Mononuclear cell (primary cell): ENCODE results near the gene TMEM141. TPM values are rescaled to one million over a fixed set of nuclear protein-coding genes. Genes with fewer than 3 reads are reported as not detected.

Source experiments
- H3K27me3 ChIP-seq: 2 replicates; pipeline ENCODE4 v1.6.0; 2011; ENCODE audit warnings: low read length, control low read depth; ENCODE audit not compliant: insufficient read depth
- H3K4me1 ChIP-seq: 2 replicates; pipeline ENCODE4 v1.5.1; 2011; ENCODE audit warnings: mild to moderate bottlenecking, low read length, control low read depth; ENCODE audit not compliant: insufficient read depth
- H3K4me3 ChIP-seq: 2 replicates; pipeline ENCODE4 v1.5.1; 2011; ENCODE audit warnings: mild to moderate bottlenecking, low read length, moderate library complexity
- H3K9me3 ChIP-seq: 2 replicates; pipeline ENCODE4 v1.5.1; 2011; ENCODE audit warnings: low read depth, mild to moderate bottlenecking, control low read depth, low read length
- total RNA-seq: library from RNA; depleted of rRNA; stranded (reverse); fragments of >200 nt; gene quantifications from one replicate; pipeline ENCODE4 v1.2.3, GENCODE V29; 2012

Gene TMEM141
- 16.1 TPM for total RNA-seq

DNA sequence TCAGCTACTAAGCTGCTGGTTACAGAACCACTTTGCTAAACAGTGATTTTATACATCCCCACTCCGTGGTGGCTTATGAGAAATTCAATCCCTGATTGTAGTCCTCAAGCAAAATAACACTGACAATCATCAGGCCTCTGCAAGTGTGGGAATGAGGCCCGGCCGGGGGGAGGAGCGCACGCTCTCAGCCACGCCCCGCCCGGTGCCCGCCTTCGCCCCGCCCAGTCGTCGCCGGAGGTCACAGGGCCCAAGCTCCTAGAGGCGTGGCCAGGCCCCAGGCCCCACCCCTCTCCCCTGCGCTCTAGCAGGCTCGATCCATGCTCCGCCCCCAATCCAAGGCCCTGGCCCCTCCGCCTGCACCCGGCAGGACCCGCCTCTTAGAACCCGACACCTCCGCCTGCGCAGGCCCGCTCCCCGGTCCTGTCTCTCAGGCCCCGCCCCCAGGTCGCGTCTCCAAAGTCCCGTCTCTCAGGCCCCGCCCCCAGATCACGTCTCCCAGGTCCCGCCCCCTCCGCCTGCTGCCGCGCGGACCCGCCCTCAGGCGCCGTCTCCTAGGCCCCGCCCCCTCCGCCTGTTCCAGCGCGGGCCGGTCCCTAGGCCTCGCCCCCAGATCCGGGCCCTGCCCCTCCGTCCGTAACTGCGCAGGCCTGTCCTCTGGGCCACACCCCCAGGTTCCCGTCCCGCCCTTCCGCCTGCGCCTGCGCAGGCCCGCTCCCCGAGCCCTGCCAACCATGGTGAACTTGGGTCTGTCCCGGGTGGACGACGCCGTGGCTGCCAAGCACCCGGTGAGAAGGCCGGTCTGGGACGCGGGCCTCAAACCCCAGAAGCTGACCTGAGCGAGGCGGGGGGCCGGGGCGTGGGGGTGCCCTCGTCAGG is at the start of gene TMEM141:
Gene TMEM141 (plus strand): TSS at position 705 of the 876 bp plus-strand sequence. CDS start 27 bp downstream, at position 732.
- Histone ChIP-seq H3K27me3 (no peaks in the 10 kb centered on the region), H3K4me1 (peaks cover 35% of the 10 kb centered on the region), H3K9me3 (no peaks in the 10 kb centered on the region), H3K4me3 (peak within 1 kb of the TSS; percentile 55)

DNA sequence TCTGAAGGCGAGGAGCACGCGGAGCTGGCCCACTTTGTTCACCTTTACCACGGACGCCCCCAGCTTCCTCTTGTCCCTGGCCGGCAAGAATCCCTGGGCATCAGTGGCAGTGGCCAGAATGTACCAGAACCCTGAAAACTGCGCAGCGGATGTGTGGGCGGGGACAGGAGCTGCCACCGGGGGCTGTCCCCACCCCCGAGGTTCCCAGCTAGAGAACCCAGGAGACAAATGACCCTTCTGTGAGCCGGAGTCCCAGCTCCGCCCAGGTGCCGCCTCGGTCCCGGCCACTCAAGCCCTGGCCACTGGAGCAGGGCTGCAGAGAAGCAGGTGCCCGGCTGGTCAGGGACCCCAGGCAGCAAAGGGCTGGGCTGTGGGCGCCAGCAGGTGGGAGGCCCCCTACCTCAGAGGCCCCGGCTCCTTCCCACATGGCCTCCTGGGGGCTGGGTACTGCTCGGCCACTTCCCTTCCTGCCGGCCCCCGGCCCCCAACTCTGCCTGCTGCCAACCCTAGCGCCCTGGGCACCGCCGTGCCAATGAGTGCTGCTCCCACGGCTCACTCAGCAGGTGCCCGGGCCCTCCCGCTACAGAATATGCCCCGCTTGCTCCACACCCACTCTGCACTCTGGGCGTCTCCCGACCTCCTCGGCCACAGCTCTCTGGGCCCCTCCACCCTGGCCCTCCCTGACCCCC is 49.1 kb upstream of the TMEM141 start:
- H3K4me1 ChIP-seq: no peaks in the 10 kb centered on the region
- no peaks in the 10 kb centered on the region for H3K27me3 ChIP-seq
- peak overlapping the region; percentile 30 for H3K4me3 ChIP-seq
- no peaks in the 10 kb centered on the region for H3K9me3 ChIP-seq

DNA sequence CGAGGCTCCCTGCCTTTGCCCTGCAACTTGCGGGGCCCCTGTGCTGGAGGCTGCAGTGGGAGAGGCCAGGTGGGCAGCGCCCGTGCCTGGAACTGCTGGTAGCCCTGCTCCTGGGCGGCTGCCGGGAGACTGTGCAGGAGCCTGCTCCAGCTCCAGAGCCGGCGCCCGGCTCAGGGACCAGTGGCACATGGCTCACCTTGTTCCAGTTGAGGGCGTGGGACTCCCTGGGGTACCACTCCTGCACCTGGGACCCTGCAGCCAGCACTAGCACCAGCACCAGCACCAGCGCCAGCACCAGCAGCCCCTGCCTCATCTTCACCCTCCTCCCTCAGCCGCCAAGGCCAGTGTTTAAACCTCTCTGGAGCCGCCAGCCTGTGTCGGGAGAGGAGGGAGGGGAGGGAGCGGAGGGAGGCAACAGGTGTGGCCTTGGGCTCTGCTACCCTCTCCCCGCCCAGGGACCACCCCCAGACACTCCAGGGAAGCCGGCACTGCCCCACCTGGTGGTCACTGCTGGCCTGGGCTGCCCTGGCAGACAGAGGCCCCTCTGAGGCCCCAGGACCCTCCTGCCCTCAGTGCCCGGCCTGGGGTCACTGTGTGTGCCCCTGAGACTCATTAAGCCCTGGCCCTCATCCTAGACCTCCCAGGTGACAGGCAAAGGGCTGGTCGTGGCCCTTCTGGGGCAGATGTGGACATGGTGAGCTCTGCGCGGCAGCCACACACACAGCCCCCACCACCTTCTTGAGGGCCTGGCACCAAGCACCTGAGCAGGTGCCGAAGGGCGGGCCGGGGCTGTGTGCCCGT is 48.4 kb upstream of the TMEM141 start, which contains the start of gene LCN10:
Gene LCN10 (minus strand): TSS at position 350 of the 801 bp plus-strand sequence. CDS start 37 bp downstream, at position 313.
- no peaks in the 10 kb centered on the region for H3K4me1 ChIP-seq
- no peaks in the 10 kb centered on the region for H3K9me3 ChIP-seq
- no peaks in the 10 kb centered on the region for H3K27me3 ChIP-seq
- peak within 1 kb of the TSS; percentile 30 for H3K4me3 ChIP-seq

DNA sequence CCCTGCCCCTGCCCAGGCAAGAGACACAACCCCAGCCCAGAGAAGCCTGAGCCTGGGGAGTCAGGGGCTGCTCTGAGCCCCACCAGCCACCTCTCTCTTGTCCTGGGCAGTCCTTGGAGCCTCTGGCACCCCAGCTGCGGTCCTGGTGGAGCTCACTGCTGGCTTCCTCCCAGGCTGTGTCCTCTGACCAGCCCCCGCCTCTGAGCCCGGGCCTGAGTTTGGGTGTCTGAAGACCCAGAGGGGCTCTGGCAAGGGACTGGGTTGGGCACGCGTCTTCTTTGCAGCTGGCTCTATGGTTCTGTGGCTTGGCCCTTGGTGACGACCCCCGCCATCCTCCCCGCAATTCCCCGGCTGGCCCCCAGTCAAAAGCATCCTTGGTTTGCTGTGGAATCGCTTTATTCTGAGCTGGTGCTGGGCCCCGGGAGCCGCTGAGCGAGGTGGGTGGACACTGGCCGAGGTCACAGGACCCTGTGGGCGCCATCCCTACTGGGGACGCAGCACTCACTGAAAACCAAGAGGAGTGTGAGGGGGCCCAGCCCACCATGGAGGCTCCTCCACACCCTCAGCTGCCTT is 47.4 kb upstream of the TMEM141 start:
- Histone ChIP-seq H3K4me1 (no peaks in the 10 kb centered on the region), H3K27me3 (no peaks in the 10 kb centered on the region), H3K9me3 (no peaks in the 10 kb centered on the region), H3K4me3 (no peak overlapping the region)

DNA sequence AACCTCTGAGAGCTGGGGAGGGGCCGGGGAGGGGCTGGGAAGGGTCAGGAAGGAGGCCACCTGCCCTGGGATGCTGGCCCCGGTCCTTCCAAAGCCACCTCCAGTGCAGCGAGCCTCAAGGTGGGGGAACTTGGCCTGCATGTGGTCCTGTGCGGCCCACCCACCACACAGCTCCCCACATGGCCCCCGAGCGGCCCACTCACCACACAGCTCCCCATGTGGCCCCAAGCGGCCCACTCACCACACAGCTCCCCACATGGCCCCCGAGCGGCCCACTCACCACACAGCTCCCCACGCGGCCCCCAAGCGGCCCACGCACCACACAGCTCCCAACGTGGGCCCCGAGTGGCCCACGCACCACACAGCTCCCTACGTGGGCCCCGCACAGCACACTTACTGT is 46.4 kb upstream of the TMEM141 start:
- H3K27me3 ChIP-seq: no peaks in the 10 kb centered on the region
- H3K4me1 ChIP-seq: peaks cover 5% of the 10 kb centered on the region
- no peaks in the 10 kb centered on the region for H3K9me3 ChIP-seq
- H3K4me3 ChIP-seq: no peak overlapping the region

DNA sequence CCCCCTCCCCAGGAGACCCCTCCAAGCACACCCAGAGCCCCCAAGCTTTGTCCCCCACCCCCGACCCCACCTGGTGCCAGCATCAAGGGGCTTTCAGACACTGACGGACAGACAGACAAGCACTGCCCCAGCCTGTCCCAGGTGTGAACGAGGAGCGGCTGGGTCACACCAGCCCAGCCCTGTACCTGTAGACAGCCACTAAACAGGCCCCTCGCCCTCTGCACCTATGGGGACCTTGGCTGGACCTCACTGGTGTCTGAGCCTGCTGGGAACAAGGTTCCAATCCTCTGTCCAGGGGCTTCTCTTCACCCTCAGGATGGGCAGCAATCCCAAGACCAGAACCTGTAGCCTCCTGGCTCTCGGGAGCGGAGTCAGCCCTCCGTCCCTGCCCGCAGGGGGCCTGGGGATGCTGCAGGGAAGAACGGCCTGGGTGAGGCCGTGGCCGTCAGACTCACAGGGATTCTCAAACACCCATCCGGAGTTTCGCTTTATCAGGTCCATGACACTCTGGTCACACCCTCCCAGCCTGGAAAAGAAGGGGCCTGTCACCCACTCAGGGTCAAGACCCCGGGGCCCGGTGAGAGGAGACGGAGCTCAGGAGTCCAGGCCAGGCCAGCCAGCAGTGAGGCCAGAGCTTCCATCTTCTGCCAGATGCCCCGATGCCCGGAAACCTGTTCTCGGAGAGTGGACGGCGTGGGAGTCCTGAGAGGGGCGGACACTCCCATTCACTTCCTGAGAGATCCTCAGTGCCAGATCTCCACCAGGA is 45.6 kb upstream of the TMEM141 start:
- Histone ChIP-seq H3K4me1 (peaks cover 5% of the 10 kb centered on the region), H3K27me3 (no peaks in the 10 kb centered on the region), H3K9me3 (no peaks in the 10 kb centered on the region)

DNA sequence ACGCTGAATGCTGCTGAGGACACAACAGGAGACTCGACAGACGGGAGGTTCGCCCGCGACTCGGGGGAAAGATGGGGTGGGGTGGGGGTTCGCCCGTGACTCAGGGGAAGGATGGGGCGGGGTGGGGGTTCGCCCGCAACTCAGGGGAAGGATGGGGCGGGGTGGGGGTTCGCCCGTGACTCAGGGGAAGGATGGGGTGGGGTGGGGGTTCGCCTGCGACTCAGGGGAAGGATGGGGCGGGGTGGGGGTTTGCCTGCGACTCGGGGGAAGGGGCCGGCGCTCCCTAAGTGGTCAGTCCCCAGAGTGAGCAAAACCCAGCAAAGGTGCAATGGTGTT is 45.0 kb upstream of the TMEM141 start:
- Histone ChIP-seq H3K4me1 (peaks cover 5% of the 10 kb centered on the region), H3K27me3 (no peaks in the 10 kb centered on the region), H3K4me3 (no peak overlapping the region), H3K9me3 (no peaks in the 10 kb centered on the region)

More for the DNA sequence above, 45.6 kb upstream of the TMEM141 start:
- no peak overlapping the region for H3K4me3 ChIP-seq

DNA sequence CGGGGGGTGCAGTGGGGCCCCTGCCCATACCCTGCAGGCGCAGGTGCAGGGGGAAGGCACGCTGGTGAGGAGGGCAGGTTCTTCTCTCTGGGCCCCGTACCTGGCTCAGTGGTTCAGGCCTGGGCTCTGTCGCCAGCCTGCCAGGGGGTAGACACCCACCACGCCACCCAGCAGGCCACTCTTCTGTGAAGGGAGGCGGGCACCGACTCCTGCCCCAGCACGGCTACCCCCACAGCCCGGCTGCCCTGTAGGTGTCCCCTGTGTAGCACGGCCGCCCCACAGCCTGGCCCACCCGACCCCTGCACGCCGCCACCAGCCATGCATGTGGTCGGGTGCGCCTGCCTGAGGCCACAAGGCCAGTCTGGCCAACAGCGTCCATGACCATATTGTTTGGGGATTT is 44.5 kb upstream of the TMEM141 start:
- no peaks in the 10 kb centered on the region for H3K27me3 ChIP-seq
- peaks cover 5% of the 10 kb centered on the region for H3K9me3 ChIP-seq
- peaks cover 5% of the 10 kb centered on the region for H3K4me1 ChIP-seq
- no peak overlapping the region for H3K4me3 ChIP-seq

DNA sequence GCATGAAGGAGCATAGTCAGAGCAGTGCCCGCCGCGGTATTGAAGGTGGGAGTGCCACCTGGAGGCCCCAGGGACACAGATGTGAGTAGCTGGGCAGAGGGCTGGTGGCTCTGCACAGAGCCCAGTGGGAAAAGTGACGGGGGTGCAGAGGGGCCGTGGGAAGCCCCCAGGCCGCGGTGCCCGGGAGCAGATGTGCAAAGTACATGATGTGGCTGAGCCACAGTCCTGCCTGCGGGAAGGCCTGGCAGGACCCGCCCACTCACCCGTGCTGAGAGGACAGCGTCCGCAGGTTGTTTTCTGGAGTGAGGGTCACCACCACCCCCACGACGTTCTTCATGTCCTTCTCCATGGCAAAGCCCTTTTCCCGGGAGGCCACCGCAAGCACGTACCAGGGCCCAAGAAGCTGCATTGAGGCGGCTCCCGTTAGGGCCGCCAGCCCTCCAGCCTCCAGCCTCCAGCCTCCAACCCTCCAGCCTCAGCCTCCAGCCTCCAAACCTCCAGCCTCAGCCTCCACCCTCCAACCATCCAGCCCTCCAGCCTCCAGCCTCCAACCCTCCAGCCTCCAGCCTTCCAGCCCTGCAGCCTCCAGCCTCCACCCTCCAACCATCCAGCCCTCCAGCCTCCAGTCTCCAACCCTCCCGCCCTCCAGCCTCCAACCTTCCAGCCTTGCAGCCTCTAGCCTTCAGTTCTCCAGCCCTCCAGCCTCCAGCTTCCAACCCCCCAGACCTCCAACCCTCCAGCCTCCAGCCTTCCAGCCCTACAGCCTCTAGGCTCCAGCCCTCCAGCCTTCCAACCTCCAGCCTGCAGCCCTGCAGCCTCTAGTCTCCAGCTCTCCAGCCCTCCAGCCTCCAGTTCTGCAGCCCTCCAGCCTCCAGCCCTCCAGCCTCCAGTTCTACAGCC is 43.7 kb upstream of the TMEM141 start:
- H3K9me3 ChIP-seq: peaks cover 13% of the 10 kb centered on the region
- no peak overlapping the region for H3K4me3 ChIP-seq
- peaks cover 5% of the 10 kb centered on the region for H3K4me1 ChIP-seq
- H3K27me3 ChIP-seq: no peaks in the 10 kb centered on the region

DNA sequence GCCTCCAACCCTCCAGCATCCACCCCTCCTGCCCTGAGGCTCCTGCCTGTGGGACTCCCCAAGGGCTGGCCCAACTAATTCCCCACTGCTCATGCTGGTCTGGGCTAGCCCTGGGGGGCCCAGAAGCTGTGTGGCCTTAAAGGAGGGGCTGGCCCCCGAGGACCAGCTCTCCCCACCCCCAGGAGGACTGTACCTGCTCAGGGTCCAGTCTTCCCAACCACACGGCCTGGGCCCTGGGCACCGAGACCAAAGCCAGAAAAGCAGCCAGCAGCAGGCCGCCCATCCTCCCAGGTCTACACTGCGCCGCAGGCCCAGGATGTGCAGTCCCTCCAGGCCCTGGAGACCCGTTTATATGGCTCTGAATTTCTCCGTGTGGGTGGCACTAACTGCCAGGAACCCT is 42.9 kb upstream of the TMEM141 start, which contains the start of gene LCN6:
Gene LCN6 (minus strand): TSS at position 325 of the 400 bp plus-strand sequence. CDS start 42 bp downstream, at position 283.
- H3K9me3 ChIP-seq: peaks cover 16% of the 10 kb centered on the region
- H3K27me3 ChIP-seq: no peaks in the 10 kb centered on the region
- H3K4me1 ChIP-seq: peaks cover 5% of the 10 kb centered on the region
- H3K4me3 ChIP-seq: no peak within 1 kb of the TSS

DNA sequence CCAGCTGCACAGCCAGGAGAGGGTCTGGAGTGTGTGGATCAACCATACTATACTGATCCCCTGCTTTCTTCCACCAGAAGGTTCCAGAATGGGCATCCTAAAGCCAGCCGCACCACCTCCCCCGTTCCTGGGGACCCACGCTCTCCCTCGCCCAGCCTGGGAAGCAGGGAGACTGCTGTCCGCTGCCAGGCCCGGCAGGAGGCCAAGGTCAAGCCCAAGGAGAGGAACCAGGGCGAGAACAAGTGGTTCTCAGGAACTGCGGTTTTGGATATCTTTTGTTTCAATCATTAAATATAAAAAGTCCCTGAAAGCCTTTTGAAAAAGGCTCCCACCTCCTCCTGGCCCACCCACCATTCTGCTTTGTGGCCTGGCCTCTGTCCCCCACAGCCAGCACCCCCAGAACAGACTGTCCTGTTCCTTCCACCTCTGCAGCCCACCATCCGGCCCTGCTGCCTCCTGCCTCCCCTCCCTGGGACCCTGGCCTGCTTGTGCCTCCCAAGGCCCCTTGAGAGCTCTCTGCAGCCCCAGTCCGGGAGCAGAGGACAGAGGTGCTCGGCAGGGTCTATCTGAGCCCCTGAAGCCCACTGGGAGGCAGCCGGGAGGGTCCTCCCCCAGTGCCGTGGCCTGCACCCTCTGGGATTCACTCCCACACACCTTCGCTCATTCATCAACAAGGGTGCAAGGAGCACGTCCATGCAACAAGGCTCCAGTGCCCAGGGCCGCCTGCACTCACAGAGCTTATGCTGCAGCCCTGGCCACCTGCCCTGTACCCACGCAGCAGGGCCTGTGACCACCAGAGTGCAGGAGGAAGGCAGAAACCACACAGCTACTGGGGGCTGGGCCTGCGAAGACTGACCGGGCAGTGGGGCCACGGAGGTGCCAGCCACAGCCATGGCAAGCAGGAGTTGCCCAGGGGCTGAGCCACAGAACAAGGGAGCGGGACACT is 42.2 kb upstream of the TMEM141 start:
- no peak overlapping the region for H3K4me3 ChIP-seq
- H3K27me3 ChIP-seq: no peaks in the 10 kb centered on the region
- peaks cover 16% of the 10 kb centered on the region for H3K9me3 ChIP-seq
- H3K4me1 ChIP-seq: peaks cover 5% of the 10 kb centered on the region

DNA sequence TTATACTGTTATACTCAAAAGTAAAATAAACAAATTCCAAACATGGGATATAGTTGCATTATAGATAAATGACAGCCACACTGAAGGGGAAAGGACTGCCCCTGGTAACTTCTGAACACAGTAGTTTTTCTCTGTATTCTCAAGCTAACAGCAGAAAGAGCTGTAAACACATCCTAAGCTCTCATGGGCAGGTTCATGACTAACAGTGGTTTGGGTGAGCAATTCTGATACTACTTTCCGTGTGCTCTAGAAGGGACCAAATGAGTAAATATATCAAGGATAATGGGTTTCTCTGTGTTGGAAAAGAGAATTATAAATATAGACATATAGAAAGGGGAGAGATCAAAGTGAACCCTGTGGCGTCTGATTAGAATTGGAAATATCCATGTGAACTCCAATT is 40.6 kb upstream of the TMEM141 start:
- Histone ChIP-seq H3K4me1 (peaks cover 5% of the 10 kb centered on the region), H3K4me3 (no peak overlapping the region), H3K27me3 (no peaks in the 10 kb centered on the region), H3K9me3 (peaks cover 16% of the 10 kb centered on the region)
